ENCODE data around the gene HHIPL1.

- TF ChIP-seq POLR2AphosphoS5 (IDR thresholded peaks at IDR 0.05; ENCODE audit: insufficient read depth, low read depth, low read length) = no peak
- no peak for TF ChIP-seq CTCF (IDR thresholded peaks at IDR 0.05; ENCODE audit: extremely low read depth in 1 of 2, insufficient read depth in 1 of 2, low read depth in 1 of 2, low read length in 2 of 2)
- no peak for TF ChIP-seq MAX (IDR thresholded peaks at IDR 0.05; ENCODE audit: insufficient read depth, insufficient read length)
- TF ChIP-seq EZH2 (IDR thresholded peaks at IDR 0.05; ENCODE audit: borderline replicate concordance, low read depth, low read length, severe bottlenecking) = no peak
- TF ChIP-seq POLR2A (IDR thresholded peaks at IDR 0.05; ENCODE audit: low read depth, low read length) = no peak
These were observed 22.9 kb downstream of the HHIPL1 start for GRCh38 chr14:99667821-99668220.

All from endothelial cell of umbilical vein (primary cell).